HG03060 (cell line): ENCODE measurements around the gene ESYT2.
"Not testable (repeated sequence)": the region's sequence is repeated elsewhere in the genome, so short reads cannot be mapped to it uniquely, and the experiment has no call there.

ENCODE experiments used
- ATAC-seq: cut with Tn5 transposase; IDR thresholded peaks from one replicate; pipeline ENCODE4 v1.9.1; 2021; ENCODE audit warnings: low read depth, moderate number of reproducible peaks; ENCODE audit not compliant: unreplicated experiment

The ESYT2 gene

DNA sequence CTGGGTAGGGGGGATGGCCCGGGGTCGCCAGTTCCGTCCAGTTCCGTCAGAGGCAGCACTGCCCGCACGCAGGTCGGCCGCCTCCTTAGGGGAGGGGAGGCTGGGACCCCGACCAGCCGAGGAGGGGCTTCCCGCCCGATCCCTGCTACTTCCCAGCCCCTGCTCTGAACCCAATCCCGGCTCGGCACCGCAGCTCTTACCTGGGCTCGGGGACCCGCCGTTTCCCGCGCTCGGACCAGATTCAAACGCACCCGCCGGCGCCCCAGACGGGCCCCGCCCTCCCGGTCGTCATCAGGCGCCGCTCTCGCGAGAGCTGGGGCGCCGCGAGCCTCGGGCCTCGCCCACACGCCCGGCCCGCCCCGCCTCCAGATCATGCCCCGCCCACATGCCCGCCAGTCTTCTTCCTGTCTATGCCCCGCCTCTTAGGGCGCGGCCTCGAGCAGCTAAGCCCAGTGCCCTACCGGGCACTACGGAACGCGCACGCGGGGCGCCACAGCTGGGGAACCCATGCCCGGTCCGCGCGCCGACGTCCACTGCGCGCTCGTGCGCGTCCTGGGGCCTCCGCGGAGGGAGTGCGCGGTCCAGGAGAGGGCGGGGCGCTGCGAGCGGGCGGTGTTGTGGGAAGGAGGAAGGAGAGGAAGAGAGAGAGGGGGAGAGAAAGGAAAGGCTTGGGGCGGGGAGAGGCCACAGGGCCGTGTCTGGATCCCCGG, 124.6 kb downstream of the ESYT2 start, which contains the start of gene NCAPG2:
Gene NCAPG2, minus strand, starts transcription at position 281 of the 710 bp plus-strand sequence. CDS start 2,905 bp downstream, outside the sequence.
- peak; percentile 95 for ATAC-seq

GRCh38 chr7:158703679-158704523, 125.4 kb downstream of the ESYT2 start:
- not testable (repeated sequence) for ATAC-seq

- ATAC-seq = no peak
Observed at GRCh38 chr7:158702944-158703343, 126.4 kb downstream of the ESYT2 start.

DNA sequence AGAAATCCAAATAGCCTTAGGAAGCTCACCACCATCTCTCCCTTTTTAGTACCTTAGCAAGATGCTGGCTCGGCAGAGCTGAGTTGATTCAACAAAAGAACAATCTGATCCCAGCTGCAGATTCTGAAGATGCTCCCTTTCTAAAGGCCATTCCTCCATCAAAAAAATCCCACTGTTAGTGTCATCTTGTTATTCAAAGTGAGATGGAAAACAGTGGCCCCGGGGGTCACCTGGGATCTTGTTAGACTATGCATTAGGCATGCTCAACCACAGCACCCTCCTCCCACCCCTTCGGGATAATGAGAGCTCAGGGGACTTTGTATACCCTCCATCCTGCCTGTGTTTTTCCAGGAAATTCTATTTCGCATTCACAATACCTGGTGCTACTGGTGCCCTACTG, 127.1 kb downstream of the ESYT2 start:
- ATAC-seq = no peak

- ATAC-seq = no peak
Observed at GRCh38 chr7:158700008-158700407, 129.3 kb downstream of the ESYT2 start.

DNA sequence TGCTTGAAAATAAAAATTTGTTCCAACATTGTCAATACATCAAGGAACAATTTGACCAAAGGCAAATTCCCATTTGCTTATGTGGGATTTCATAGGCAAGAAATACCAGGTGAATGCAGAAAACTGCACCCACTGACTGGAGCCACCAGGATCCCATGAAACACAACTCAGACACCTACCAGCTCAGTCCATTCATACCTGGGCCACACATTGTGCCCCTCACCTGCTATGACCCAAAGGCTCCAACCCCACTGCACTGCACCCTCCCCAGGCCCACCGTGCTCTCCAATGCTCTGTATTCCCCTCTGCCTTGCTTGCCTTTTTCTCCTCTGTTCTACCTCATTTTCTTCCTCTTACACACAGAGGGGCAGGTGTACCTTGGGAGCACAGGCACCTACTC, 130.0 kb downstream of the ESYT2 start:
- no peak for ATAC-seq

GRCh38 chr7:158698657-158699195, 130.6 kb downstream of the ESYT2 start:
- ATAC-seq = no peak

DNA sequence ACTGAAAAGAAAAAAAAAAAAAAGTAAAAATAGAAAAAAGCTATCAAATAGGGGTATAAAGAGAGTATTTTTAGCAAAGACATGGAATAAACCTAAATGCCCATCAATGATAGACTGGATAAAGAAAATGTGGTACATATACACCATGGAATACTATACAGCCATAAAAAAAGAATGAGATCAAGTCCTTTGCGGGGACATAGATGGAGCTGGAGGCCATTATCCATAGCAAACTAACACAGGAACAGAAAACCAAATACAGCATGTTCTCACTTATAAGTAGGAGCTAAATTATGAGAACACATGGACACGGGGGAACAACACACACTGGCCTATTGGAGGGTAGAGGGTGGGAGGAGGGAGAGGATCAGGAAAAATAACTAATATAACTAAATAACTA, 131.7 kb downstream of the ESYT2 start:
- ATAC-seq = not testable (repeated sequence)

DNA sequence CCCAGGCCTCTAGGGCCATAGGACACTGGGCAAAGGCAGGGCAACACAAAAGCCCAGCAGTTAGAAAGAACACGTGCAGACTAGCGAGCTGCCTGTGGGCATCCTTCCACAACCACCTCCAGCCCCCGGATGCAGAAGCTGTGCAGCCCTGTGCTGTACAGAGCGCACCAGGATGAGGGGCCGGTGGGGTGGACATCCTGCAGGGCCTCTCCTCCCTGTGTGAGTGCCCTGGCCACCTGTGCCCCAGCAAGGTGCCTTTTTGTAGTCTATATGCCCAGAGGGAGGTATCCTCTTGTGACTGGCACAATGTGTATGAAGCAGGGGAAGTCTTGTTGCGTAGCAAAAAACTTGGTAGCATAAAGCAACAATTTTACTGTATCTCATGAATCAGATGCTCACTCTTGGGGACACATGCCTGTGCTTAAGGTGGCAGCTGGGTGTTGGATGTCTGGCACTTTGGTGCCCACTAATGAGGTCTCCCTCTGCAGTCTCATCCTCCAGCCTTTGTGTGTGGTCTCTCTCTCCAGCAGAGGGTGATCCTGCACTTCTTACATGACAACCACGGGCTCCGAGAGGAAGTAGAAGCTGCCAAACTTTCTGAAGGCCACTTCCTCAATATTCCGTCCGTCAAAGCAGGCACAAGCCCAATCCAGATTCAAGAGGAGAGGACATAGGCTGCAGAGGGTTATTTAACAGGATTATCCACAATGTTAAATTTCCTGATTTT, 133.4 kb downstream of the ESYT2 start:
- ATAC-seq = no peak

- no peak for ATAC-seq
Observed at GRCh38 chr7:158695056-158695455, 134.3 kb downstream of the ESYT2 start.

- no peak for ATAC-seq
Observed at GRCh38 chr7:158694650-158695049, 134.7 kb downstream of the ESYT2 start.

DNA sequence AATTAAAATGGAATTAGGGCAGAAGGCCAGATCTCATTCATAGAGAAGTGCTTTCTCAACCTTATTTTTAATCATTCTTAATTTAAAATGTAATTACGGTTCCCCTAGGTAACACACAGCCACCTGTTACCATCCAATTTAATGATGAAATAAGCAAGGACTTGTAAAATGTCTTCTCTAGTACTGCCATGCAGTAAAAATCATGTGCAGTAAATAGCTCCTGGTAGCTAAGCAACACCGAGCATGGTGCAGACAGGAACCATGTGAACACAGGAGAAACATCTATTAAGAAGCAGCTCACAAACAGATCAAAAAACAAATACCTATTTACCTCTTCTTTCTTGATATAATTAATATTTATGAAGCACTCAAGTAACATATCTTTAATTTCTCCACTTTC, 139.8 kb downstream of the ESYT2 start:
- no peak for ATAC-seq

GRCh38 chr7:158687406-158687805, 141.9 kb downstream of the ESYT2 start:
- no peak for ATAC-seq

DNA sequence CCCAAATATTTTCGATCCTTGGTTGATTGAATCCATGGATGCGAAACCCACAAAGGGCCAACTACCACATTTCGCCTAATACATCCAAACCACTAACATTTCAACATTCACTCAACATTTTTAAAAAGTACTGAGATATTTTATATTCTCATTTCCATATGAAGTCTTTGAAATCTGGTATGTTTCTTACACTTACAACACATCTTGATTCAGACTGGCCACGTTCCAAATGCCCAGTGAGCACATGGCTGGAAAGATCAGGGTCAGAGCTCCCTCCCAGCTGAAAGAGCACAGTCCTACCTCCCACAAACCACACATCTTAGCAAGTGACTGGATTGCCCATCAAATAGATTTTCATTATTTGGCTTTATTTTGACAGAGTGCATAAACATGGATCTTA, 143.6 kb downstream of the ESYT2 start:
- ATAC-seq = no peak

DNA sequence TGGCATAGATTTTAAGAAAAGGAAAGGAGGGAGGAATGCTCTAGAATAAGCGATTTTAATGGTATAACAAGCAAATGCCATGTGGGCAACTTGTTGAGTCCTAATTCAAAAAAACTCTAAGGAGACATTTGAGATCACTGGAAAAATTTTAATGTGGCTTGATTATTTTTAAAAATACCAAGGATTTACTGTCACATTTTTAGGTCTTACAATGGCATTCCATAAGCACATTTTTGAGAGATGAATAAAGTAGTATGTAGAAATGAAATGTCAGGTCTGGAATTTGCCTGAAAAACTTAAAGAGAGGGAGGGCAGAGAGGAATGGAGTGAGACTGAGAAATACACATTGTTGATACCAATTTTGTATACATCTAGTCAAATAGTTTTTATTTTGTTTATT, 145.0 kb downstream of the ESYT2 start:
- no peak for ATAC-seq

DNA sequence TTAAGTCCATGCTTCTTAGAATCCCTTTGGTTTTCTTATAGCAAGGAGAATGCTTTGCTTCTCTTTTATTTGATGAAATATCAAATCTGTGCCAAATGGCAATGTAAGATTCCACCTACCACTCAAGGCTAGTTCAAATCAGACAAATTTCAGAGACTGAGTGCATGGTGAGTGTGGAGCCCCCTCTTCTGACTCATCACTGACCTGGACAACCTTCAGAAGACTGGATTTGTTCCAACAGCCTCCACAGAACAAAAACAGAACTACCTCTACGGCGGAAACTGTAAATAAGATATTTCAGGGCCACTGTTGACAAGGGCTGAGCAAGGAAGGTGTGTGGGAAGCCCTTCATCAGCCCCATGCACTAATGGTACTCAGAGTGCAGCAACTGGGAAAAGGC, 145.8 kb downstream of the ESYT2 start:
- no peak for ATAC-seq

- ATAC-seq = no peak
Observed at GRCh38 chr7:158682456-158682855, 146.9 kb downstream of the ESYT2 start.
